Stomach (tissue), 4 donors: ENCODE data around the gene SGCA.

ENCODE experiments used
- EP300 ChIP-seq: sonication (generic); formaldehyde crosslinking; IDR thresholded peaks from one replicate; pipeline ENCODE4 v1.6.1; 2017; ENCODE audit warnings: antibody characterized with exemption
- POLR2AphosphoS5 ChIP-seq, 3 donors: sonication (generic); formaldehyde crosslinking; IDR thresholded peaks; one replicate each; pipeline ENCODE4 v1.6.1; 2016; ENCODE audit warnings: antibody characterized with exemption in 3 of 3
- TF ChIP-seq, protein P1 (sequence below), 7 experiments: fragments of 450-650 bp in 4 of 7; fragments of 200-600 bp in 3 of 7; sonication (generic) in 3 of 7; IDR thresholded peaks; one replicate each; pipeline ENCODE4 v1.5.1; 2016 to 2019; ENCODE audit warnings: antibody characterized with exemption in 7 of 7, control low read depth in 2 of 7, mild to moderate bottlenecking in 1 of 7

DNA sequence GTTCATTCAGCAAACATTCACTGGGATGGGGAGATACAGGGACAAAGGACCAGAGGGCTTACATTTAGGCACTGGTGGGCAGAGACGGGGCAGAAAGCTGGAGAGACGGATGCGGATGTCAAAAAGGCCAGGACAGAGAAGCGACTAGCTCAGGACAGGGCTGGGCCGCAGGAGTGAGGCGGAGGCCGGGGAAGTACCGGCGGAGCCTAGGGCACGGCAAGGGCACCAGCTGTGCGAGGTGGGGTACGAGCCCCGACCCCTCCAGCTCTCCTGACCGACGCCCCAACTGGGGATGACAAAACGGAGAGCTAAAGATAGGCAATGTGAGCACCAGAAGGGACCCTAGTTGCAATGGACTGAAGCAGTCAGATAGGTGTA is 3.9 kb upstream of the SGCA start:
- TF ChIP-seq, protein P1, sequence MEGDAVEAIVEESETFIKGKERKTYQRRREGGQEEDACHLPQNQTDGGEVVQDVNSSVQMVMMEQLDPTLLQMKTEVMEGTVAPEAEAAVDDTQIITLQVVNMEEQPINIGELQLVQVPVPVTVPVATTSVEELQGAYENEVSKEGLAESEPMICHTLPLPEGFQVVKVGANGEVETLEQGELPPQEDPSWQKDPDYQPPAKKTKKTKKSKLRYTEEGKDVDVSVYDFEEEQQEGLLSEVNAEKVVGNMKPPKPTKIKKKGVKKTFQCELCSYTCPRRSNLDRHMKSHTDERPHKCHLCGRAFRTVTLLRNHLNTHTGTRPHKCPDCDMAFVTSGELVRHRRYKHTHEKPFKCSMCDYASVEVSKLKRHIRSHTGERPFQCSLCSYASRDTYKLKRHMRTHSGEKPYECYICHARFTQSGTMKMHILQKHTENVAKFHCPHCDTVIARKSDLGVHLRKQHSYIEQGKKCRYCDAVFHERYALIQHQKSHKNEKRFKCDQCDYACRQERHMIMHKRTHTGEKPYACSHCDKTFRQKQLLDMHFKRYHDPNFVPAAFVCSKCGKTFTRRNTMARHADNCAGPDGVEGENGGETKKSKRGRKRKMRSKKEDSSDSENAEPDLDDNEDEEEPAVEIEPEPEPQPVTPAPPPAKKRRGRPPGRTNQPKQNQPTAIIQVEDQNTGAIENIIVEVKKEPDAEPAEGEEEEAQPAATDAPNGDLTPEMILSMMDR (IDR thresholded peaks at IDR 0.05): no peak
- TF ChIP-seq POLR2AphosphoS5 (IDR thresholded peaks at IDR 0.05) (no peak), EP300 (no peak)
